ENCODE data around the gene CD6.

The CD6 gene

DNA sequence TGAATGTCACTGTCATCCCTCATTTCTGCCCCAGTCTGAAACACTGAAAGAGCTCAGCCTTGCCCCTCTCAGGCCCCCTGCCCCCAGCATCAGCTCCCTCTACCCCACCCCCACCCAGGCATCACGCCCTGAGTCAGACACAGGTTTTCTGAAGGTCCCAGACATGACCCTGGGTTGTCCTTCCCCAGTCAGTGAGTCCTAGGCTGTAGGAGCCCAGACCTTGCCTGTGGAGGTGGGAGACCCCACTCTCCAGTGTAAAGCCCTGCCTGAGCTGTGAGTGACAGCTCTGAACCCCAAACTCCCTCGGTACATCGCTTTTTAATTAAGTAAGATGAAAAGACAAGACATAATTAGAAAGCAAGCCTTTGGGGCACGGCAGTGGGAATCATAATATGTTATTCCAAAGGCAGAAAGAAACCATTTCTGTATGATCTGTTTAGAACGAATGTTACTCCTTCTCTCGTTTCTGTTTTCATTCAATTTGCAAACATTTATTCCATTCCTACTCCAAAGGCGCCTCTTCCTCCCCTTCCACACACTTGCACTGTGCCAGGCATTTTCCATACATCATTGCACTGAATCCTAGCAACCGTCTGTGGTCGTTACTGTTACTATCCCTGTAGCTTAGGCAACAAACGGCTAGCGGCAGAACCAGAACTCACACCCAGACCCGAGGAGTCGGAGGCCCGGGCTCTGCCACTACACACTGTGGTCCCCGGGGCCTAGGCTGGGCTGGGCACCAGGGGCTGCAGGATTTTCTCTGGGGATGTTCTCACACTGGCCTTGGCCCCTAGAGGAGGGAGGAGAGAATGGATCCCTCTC is 63.4 kb downstream of the CD6 start:
- no peak for FAIRE-seq

- FAIRE-seq, result no peak
Observed at GRCh38 chr11:61035526-61035835, 64.0 kb downstream of the CD6 start.

DNA sequence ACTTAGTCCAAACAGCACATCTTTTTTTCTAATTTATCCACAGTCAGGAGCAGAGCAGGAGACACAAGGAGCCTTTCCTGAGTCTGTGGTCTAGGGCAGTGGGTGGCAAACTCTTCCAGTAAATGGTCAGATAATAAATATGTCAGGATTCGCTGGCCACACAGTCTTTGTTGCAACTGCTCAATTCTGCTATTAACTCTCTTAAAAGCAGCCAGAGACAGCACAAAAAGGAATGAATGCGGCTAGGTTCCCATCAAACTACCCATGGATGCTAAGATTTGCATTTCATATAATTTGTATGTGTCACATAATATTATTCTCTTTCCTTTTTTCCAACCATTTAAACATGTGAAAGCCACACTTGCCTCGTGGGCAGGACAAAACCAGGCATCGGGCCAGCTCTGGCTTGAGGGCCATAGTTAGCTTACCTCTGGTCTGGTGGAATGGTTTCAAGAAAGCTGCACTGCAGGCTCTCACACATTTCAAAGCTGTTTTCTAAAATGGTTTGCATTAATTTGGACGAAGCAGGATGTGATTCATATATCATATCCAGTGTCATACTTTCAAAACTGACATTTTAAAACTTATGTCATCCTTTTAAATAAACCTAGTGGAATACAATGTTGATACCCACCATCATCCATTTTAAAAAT is 66.1 kb downstream of the CD6 start:
- FAIRE-seq, result no peak

GRCh38 chr11:61039916-61040315 is 68.4 kb downstream of the CD6 start:
- no peak for FAIRE-seq

- no peak for FAIRE-seq
Observed at GRCh38 chr11:61041755-61042518, 70.5 kb downstream of the CD6 start.

DNA sequence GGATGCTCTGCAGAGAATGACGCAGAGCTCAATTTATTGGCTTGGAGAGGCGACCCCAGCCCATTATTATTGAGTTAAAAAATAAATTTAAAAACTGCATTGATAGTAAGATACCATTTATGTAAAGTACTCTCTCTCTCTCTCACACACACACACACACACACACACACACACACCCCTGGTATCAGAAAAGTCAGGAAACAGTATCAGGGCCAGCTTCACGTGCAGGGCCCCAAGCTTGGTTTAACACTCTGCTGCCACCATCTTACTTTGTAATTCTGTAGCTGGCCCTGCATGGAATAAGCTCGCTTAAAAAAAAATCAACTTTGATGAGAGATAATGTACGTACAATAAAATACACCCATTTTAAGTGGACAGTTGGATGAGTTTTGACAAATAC is 71.1 kb downstream of the CD6 start:
- no peak for FAIRE-seq

- no peak for FAIRE-seq
Observed at GRCh38 chr11:61042961-61043540, 71.6 kb downstream of the CD6 start.

DNA sequence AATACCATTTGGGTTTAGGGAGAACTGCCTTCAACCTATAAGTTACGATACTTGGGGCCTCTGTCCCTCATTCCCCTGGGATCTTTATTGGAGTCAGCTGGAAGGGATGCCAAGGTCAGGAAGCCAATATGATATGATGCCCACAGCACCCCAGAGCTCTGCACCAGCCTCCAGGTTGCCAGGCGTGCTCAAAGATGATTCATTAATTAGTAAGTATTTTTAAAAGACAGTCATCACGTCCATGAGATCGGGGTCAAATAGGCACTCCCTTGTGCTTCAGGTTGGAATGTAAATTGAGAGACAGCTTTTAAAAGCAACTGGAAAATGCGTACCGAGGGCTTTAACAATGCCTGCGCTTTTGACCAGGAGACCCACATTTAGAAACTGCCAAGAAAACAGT is 73.8 kb downstream of the CD6 start:
- FAIRE-seq, result no peak

- no peak for FAIRE-seq
Observed at GRCh38 chr11:61046833-61047232, 75.4 kb downstream of the CD6 start.

- FAIRE-seq, result no peak
Observed at GRCh38 chr11:61048368-61049062, 77.0 kb downstream of the CD6 start.

GRCh38 chr11:61049063-61049377 is 77.5 kb downstream of the CD6 start:
- no peak for FAIRE-seq

DNA sequence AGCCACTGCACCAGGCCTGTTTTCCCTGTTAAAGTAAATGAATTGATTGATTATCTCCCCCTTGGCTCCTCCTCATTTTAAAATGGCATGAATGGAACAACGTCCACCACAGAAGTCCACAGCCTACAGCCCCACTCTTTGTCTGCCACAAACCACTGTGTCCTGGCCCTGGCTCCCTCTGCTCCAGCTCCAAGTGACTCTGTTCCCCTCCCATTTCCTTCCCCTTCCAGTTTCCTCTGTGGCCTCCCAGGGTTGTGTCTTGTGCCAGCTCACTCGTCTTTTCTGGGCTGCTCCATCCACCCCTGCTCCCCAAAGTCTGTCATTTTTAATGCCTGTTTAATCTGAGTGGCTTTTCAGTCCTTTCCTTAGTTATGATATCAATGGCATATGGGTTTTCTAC is 78.4 kb downstream of the CD6 start:
- no peak for FAIRE-seq

- FAIRE-seq, result no peak
Observed at GRCh38 chr11:61052182-61052972, 80.9 kb downstream of the CD6 start.

- no peak for FAIRE-seq
Observed at GRCh38 chr11:61053191-61053590, 81.7 kb downstream of the CD6 start.

- FAIRE-seq, result no peak
Observed at GRCh38 chr11:61054513-61054912, 83.0 kb downstream of the CD6 start.

GRCh38 chr11:61054927-61055562 is 83.6 kb downstream of the CD6 start:
- no peak for FAIRE-seq

- no peak for FAIRE-seq
Observed at GRCh38 chr11:61055776-61056175, 84.3 kb downstream of the CD6 start.

DNA sequence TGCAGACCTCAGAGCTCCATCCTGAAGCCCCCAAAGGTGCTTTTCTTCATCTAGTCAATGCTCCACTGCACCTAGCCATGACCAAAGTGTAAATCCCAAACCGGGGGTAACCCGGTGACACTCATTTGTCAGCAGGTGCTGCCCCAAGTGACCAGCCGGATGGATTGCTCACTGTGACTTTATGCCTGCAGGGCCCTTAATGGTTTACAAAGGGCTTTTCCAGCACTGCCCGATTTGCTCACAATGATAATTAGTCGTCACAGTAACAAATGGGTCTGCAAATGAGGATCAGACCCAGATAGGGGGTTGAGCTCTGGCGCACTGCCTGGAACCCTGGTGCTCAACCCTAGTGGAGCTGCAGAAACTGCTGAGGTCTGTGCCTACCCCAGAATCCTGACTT is 85.1 kb downstream of the CD6 start:
- FAIRE-seq, result no peak

GRCh38 chr11:61056981-61057380 is 85.5 kb downstream of the CD6 start:
- FAIRE-seq, result no peak

GRCh38 chr11:61057615-61058014 is 86.1 kb downstream of the CD6 start:
- FAIRE-seq, result no peak

- FAIRE-seq, result no peak
Observed at GRCh38 chr11:61058583-61059259, 87.2 kb downstream of the CD6 start.

Measured in TTC549 (cell line).